Measurements from ENCODE around the gene C21orf58.

Gene C21orf58

GRCh38 chr21:46352913-46353312, 29.2 kb upstream of the C21orf58 start:
- DNase-seq (ENCODE audit: low spot score): no peak

- DNase-seq (ENCODE audit: low spot score): no peak
Observed at GRCh38 chr21:46352164-46352515, 28.5 kb upstream of the C21orf58 start.

GRCh38 chr21:46351476-46352163, 27.9 kb upstream of the C21orf58 start:
- no peak for DNase-seq (ENCODE audit: low spot score)

- no peak for DNase-seq (ENCODE audit: low spot score)
Observed at GRCh38 chr21:46350981-46351380, 27.3 kb upstream of the C21orf58 start.

- no peak for DNase-seq (ENCODE audit: low spot score)
Observed at GRCh38 chr21:46350571-46350970, 26.9 kb upstream of the C21orf58 start.

GRCh38 chr21:46349134-46349760, 25.6 kb upstream of the C21orf58 start:
- DNase-seq (ENCODE audit: low spot score): no peak

- no peak for DNase-seq (ENCODE audit: low spot score)
Observed at GRCh38 chr21:46347791-46348381, 24.2 kb upstream of the C21orf58 start.

GRCh38 chr21:46347203-46347550, 23.5 kb upstream of the C21orf58 start:
- no peak for DNase-seq (ENCODE audit: low spot score)

GRCh38 chr21:46346296-46347202, 22.9 kb upstream of the C21orf58 start:
- DNase-seq (ENCODE audit: low spot score): no peak

- DNase-seq (ENCODE audit: low spot score): no peak
Observed at GRCh38 chr21:46345861-46346260, 22.2 kb upstream of the C21orf58 start.

GRCh38 chr21:46344219-46344915, 20.7 kb upstream of the C21orf58 start:
- no peak for DNase-seq (ENCODE audit: low spot score)

- DNase-seq (ENCODE audit: low spot score): no peak
Observed at GRCh38 chr21:46340998-46341397, 17.3 kb upstream of the C21orf58 start.

GRCh38 chr21:46336603-46337002, 12.9 kb upstream of the C21orf58 start:
- no peak for DNase-seq (ENCODE audit: low spot score)

- no peak for DNase-seq (ENCODE audit: low spot score)
Observed at GRCh38 chr21:46334351-46335140, 10.9 kb upstream of the C21orf58 start.

- DNase-seq (ENCODE audit: low spot score): no peak
Observed at GRCh38 chr21:46329796-46330195, 6.1 kb upstream of the C21orf58 start.

GRCh38 chr21:46328151-46328550, 4.5 kb upstream of the C21orf58 start:
- no peak for DNase-seq (ENCODE audit: low spot score)

- no peak for DNase-seq (ENCODE audit: low spot score)
Observed at GRCh38 chr21:46327711-46328110, 4.0 kb upstream of the C21orf58 start.

- no peak for DNase-seq (ENCODE audit: low spot score)
Observed at GRCh38 chr21:46326110-46326703, 2.5 kb upstream of the C21orf58 start.

- DNase-seq (ENCODE audit: low spot score): peak; percentile 20
Observed at GRCh38 chr21:46325073-46325912, 1.6 kb upstream of the C21orf58 start.

Measured in CD4-positive, alpha-beta T cell treated with Interleukin-2 at 100 ng/mL for 4 hours (primary cell).